OCI-LY1 (cell line): ENCODE measurements around the gene MGAT3.

Experiments used
- H2AFZ ChIP-seq: fragments of 200-600 bp; sonication (generic), shearing (Covaris generic); 2 replicates; pipeline ENCODE4 v1.6.0; 2014; ENCODE audit warnings: antibody characterized with exemption, mild to moderate bottlenecking, low read length
- H3F3A ChIP-seq: fragments of 200-600 bp; sonication (generic), shearing (Covaris generic); 2 replicates; pipeline ENCODE4 v1.6.0; 2014; ENCODE audit warnings: mild to moderate bottlenecking, antibody characterized with exemption, low read length, moderate library complexity; ENCODE audit not compliant: insufficient read depth
- H3K27ac ChIP-seq: fragments of 200-600 bp; sonication (generic); 2 replicates; pipeline ENCODE4 v1.5.1; 2014; ENCODE audit warnings: low read length, mixed run types, mild to moderate bottlenecking, low read depth; ENCODE audit not compliant: poor library complexity, severe bottlenecking
- H3K27me3 ChIP-seq: fragments of 200-600 bp; sonication (generic); 2 replicates; pipeline ENCODE4 v1.6.0; 2014; ENCODE audit warnings: antibody characterized with exemption, mild to moderate bottlenecking, low read length, moderate library complexity; ENCODE audit not compliant: insufficient read depth
- H3K36me3 ChIP-seq: fragments of 200-600 bp; sonication (generic); 2 replicates; pipeline ENCODE4 v1.6.1; 2014; ENCODE audit warnings: mild to moderate bottlenecking, antibody characterized with exemption, low read length, moderate library complexity, mixed read lengths; ENCODE audit not compliant: insufficient read depth
- H3K4me1 ChIP-seq: fragments of 200-600 bp; sonication (generic); 2 replicates; pipeline ENCODE4 v1.5.1; 2014; ENCODE audit warnings: mild to moderate bottlenecking, low read length, moderate library complexity; ENCODE audit not compliant: insufficient read depth, severe bottlenecking
- H3K4me2 ChIP-seq: fragments of 200-600 bp; sonication (generic), shearing (Covaris generic); 2 replicates; pipeline ENCODE4 v1.6.1; 2014; ENCODE audit warnings: low read length
- H3K4me3 ChIP-seq: fragments of 200-600 bp; sonication (generic); 2 replicates; pipeline ENCODE4 v1.5.1; 2014; ENCODE audit warnings: low read length, low read depth, mild to moderate bottlenecking, mixed read lengths; ENCODE audit not compliant: poor library complexity, severe bottlenecking
- H3K79me2 ChIP-seq: fragments of 200-600 bp; shearing (Covaris generic); 2 replicates; pipeline ENCODE4 v1.6.1; 2016; ENCODE audit warnings: mixed run types, low read length, mixed read lengths; ENCODE audit not compliant: insufficient read depth
- H3K9ac ChIP-seq: fragments of 200-600 bp; sonication (generic), shearing (Covaris generic); 2 replicates; pipeline ENCODE4 v1.6.1; 2014; ENCODE audit warnings: mild to moderate bottlenecking, low read length, mixed read lengths
- H3K9me2 ChIP-seq: fragments of 200-600 bp; sonication (generic), shearing (Covaris generic); 2 replicates; pipeline ENCODE4 v1.6.1; 2014; ENCODE audit warnings: low read depth, mild to moderate bottlenecking, low read length, mixed read lengths
- H3K9me3 ChIP-seq: fragments of 200-600 bp; shearing (Covaris generic); 2 replicates; pipeline ENCODE4 v1.6.1; 2014; ENCODE audit warnings: low read length, mixed read lengths
- H4K20me1 ChIP-seq: fragments of 200-600 bp; sonication (generic), shearing (Covaris generic); 2 replicates; pipeline ENCODE4 v1.6.0; 2016; ENCODE audit warnings: mild to moderate bottlenecking, low read length; ENCODE audit not compliant: insufficient read depth
- EZH2 ChIP-seq: fragments of 200-600 bp; sonication (generic), shearing (Covaris generic); IDR thresholded peaks from 2 replicates; pipeline ENCODE4 v1.8.0; 2017; ENCODE audit warnings: borderline replicate concordance, mixed run types, mild to moderate bottlenecking, antibody characterized with exemption, low read length, moderate library complexity, mixed read lengths
- TF ChIP-seq, protein P1 (sequence below): fragments of 200-600 bp; sonication (generic), shearing (Covaris generic); IDR thresholded peaks from 2 replicates; pipeline ENCODE4 v1.5.1; 2017; ENCODE audit warnings: mild to moderate bottlenecking, antibody characterized with exemption, low read length, moderate library complexity, mixed read lengths

Gene MGAT3

DNA sequence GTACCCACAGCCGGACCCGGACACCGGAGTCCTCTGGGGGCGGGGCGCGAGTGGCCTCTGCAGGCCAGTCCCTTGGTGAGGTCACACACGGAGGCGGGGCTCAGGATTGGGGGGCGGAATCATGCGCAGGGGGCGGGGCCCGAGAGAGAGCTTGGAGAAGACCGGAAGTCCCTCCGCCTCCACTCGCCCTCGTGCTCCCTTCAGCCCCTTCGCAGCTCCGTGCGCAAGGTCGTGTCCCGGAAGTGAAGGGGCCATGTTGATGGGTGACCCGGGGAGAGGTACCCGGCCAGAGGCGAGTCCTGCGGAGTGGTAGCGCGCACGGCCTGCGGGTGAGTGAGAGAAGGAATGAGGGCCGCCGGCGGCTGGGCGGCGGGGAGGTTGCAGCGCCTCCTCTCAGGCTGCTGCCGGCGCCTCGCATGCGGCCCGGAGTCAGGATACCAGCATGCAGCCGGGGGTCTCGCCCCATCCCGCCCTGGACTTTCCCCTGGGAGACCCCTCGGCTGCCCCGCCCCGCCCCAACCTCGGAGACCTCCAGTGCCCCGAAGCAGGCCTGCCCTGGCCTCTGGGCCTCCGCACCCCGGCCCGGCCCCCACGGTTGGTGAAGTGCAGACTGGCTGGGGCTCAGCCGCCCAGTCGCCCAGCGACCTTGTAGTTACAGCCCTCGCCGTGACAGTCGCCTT, 45.4 kb downstream of the MGAT3 start, which contains the start of gene MIEF1:
TSS of gene MIEF1 (plus strand) at position 182 of the 680 bp plus-strand sequence. CDS start 9,005 bp downstream, outside the sequence.
- H3K4me2 ChIP-seq, result peak within 1 kb of the TSS; percentile 100
- peak within 1 kb of the TSS; percentile 54 for H3K27ac ChIP-seq
- H3K4me3 ChIP-seq, result peak within 1 kb of the TSS; percentile 92
- no peaks in the 10 kb centered on the region for H4K20me1 ChIP-seq
- H2AFZ ChIP-seq, result no peak within 1 kb of the TSS
- peaks cover 46% of the 10 kb centered on the region for H3K36me3 ChIP-seq
- peak within 1 kb of the TSS; percentile 96 for H3K9ac ChIP-seq
- TF ChIP-seq EZH2, result no peak
- TF ChIP-seq, protein P1, sequence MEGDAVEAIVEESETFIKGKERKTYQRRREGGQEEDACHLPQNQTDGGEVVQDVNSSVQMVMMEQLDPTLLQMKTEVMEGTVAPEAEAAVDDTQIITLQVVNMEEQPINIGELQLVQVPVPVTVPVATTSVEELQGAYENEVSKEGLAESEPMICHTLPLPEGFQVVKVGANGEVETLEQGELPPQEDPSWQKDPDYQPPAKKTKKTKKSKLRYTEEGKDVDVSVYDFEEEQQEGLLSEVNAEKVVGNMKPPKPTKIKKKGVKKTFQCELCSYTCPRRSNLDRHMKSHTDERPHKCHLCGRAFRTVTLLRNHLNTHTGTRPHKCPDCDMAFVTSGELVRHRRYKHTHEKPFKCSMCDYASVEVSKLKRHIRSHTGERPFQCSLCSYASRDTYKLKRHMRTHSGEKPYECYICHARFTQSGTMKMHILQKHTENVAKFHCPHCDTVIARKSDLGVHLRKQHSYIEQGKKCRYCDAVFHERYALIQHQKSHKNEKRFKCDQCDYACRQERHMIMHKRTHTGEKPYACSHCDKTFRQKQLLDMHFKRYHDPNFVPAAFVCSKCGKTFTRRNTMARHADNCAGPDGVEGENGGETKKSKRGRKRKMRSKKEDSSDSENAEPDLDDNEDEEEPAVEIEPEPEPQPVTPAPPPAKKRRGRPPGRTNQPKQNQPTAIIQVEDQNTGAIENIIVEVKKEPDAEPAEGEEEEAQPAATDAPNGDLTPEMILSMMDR, result no peak
- H3K79me2 ChIP-seq, result peaks cover 21% of the 10 kb centered on the region
- H3K27me3 ChIP-seq, result no peaks in the 10 kb centered on the region
- no peaks in the 10 kb centered on the region for H3K9me2 ChIP-seq
- no peaks in the 10 kb centered on the region for H3K9me3 ChIP-seq
- H3F3A ChIP-seq, result no peaks in the 10 kb centered on the region
- H3K4me1 ChIP-seq, result peaks cover 18% of the 10 kb centered on the region

DNA sequence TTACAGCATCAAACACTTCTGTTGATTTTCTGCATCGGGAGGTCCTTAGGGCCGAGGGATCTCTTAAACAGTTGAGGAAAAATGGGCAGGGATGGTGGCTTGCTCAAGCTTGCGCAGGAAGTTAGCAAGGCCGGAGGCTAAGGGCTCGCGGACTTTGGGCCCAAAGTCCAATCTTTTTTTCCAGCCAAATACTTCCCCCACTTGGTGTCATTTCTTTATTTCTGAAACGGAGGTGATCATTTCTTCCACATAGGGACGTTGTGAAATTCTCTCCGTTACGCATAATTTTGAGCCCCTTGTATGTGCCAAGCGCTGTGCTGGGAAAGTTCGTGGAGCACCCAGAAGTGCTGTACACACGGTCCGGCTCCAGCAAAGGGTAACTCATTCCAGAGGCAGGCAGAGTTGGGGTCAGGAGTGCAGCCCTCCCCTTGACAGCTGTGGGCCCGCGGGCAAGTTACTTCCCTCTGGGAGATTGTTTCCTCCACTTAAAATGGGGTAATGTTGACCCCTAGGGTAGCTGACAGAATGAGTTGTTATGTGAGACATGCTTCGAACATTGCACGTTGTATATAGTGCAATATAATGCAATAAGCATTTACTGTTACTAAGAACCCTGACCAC, 46.1 kb downstream of the MGAT3 start:
- Histone ChIP-seq H3F3A (no peaks in the 10 kb centered on the region), H3K9ac (peak overlapping the region; percentile 96), H3K4me1 (peaks cover 18% of the 10 kb centered on the region), H3K9me2 (no peaks in the 10 kb centered on the region), H3K9me3 (no peaks in the 10 kb centered on the region), H4K20me1 (no peaks in the 10 kb centered on the region), H3K79me2 (peaks cover 21% of the 10 kb centered on the region), H3K4me2 (peak overlapping the region; percentile 100), H2AFZ (no peak overlapping the region), H3K36me3 (peaks cover 50% of the 10 kb centered on the region), H3K27ac (peak overlapping the region; percentile 54), H3K27me3 (no peaks in the 10 kb centered on the region), H3K4me3 (peak overlapping the region; percentile 92)
- TF ChIP-seq, protein P1, result no peak
- TF ChIP-seq EZH2, result no peak

DNA sequence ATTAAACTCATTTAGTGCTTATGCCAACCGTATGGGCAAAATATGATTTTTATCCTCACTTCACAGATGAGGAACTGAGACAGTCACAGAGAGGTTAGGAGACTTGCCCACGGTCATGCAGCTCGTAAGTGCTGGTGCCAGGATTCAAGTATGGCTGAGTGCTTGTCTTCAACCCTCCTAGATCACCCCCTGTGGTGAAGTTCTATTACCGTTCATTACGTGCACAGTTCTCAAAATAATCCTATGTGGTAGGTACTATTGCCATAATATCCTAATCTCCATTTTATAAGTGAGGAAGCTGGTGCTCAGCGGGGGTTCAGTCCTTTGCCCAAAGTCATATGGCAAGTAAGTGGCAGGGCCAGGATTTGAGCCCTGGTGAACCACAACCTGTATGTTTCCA, 46.8 kb downstream of the MGAT3 start:
- Histone ChIP-seq H2AFZ (no peak overlapping the region), H3K4me2 (peak overlapping the region; percentile 100), H3K27me3 (no peaks in the 10 kb centered on the region), H3K9me3 (no peaks in the 10 kb centered on the region), H3K27ac (peak overlapping the region; percentile 54), H3F3A (no peaks in the 10 kb centered on the region), H4K20me1 (no peaks in the 10 kb centered on the region), H3K79me2 (peaks cover 25% of the 10 kb centered on the region), H3K4me1 (peaks cover 18% of the 10 kb centered on the region), H3K9me2 (no peaks in the 10 kb centered on the region), H3K9ac (peak overlapping the region; percentile 96), H3K4me3 (peak overlapping the region; percentile 92), H3K36me3 (peaks cover 57% of the 10 kb centered on the region)
- TF ChIP-seq, protein P1, result no peak
